ENCODE results near the gene RAPGEF3.

DNA sequence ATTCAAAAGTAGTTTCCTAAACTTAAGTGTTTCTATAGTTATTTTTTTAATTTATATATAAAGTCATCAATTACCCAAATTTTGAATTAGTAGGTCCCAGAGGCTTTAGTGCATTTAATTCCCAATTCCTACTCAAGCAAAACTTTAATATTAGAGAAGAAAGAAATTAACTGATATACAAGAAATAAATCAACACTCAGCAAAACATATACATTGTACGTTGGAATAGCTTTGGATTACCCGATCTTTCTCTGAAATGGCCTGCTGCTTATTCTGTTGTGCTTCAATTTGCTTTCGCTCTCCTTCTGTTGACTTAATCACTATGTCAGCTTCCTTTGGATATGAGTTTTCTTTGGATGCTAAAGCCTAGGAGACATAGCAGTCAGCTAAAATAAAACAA lies 71.0 kb downstream of the RAPGEF3 start:
- TF ChIP-seq SUZ12 (IDR thresholded peaks at IDR 0.05; ENCODE audit: extremely low read depth, insufficient read depth, insufficient read length) = no peak
- TF ChIP-seq ZNF274 (IDR thresholded peaks at IDR 0.05; ENCODE audit: low read depth, low read length) = no peak
- no peak for TF ChIP-seq YY1 (IDR thresholded peaks at IDR 0.05; ENCODE audit: insufficient read depth, insufficient read length)
